Spleen (tissue), 7 donors: ENCODE measurements around the gene SSU72.
"Not testable (repeated sequence)": the region's sequence is repeated elsewhere in the genome, so short reads cannot be mapped to it uniquely, and the experiment has no call there.

Source experiments
- POLR2A ChIP-seq, 3 donors: fragments of 450-650 bp; IDR thresholded peaks; one replicate each; pipeline ENCODE4 v1.5.1; 2017; ENCODE audit warnings: antibody characterized with exemption in 3 of 3, mild to moderate bottlenecking in 1 of 3
- TF ChIP-seq, protein P1 (sequence below), 11 experiments: fragments of 200-600 bp in 7 of 11; fragments of 450-650 bp in 4 of 11; sonication (generic) in 4 of 11; IDR thresholded peaks in 8 of 11; conservative IDR thresholded peaks in 3 of 11; 1 replicate in 7 of 11; 2 replicates in 4 of 11; pipeline versions ENCODE4 v1.4.0 to v1.8.0; 2016 to 2021; ENCODE audit warnings: antibody characterized with exemption in 11 of 11, inconsistent platforms in 4 of 11, mild to moderate bottlenecking in 1 of 11
- donor health status: DM: no; HTN: no; CAD: no; lungs with moderate emphysema.
- donor health status: DM: no; HTN: no; CAD: no.
- donor health status: DM: no; HTN: no; CAD: no.

DNA sequence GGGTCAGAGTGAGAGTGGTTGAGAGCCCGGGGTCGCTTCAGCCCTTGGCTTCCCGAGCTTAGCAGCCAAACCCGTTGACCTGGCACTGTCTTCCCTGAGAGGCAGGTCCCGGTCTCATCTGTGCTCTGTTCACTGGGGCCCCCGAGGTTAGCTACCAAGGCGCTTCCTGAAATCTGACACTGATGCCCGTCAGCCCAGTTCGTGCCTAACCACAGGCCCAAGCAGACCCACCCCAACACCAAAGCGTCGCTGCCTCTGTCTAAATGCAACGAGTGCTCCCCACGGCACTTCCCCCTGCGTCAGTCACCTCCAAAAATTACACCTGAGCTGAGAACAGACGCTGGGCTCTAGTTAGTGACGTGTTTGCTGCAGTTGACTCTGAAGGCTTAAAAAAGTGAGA is 60.3 kb downstream of the SSU72 start:
- TF ChIP-seq, protein P1, sequence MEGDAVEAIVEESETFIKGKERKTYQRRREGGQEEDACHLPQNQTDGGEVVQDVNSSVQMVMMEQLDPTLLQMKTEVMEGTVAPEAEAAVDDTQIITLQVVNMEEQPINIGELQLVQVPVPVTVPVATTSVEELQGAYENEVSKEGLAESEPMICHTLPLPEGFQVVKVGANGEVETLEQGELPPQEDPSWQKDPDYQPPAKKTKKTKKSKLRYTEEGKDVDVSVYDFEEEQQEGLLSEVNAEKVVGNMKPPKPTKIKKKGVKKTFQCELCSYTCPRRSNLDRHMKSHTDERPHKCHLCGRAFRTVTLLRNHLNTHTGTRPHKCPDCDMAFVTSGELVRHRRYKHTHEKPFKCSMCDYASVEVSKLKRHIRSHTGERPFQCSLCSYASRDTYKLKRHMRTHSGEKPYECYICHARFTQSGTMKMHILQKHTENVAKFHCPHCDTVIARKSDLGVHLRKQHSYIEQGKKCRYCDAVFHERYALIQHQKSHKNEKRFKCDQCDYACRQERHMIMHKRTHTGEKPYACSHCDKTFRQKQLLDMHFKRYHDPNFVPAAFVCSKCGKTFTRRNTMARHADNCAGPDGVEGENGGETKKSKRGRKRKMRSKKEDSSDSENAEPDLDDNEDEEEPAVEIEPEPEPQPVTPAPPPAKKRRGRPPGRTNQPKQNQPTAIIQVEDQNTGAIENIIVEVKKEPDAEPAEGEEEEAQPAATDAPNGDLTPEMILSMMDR (IDR thresholded peaks at IDR 0.05 in 8 of 11, conservative IDR thresholded peaks at IDR 0.05 in 3 of 11) = not testable (repeated sequence)
- TF ChIP-seq POLR2A (IDR thresholded peaks at IDR 0.05) = not testable (repeated sequence)
